Stimulated activated CD4-positive, alpha-beta T cell treated with anti-CD3 and anti-CD28 coated beads, TNF-alpha, amount 100 ng/mL, for 24 hours (primary cell): ENCODE data around the gene CSGALNACT2.
A peak's percentile ranks its signal among the peaks of the same experiment; 100 is the strongest.

Source experiments
- DNase-seq, 3 experiments: peaks; one replicate each; pipeline ENCODE4 v3.0.0-alpha.2; 2020; ENCODE audit warnings: low read depth in 3 of 3

CSGALNACT2 gene

DNA sequence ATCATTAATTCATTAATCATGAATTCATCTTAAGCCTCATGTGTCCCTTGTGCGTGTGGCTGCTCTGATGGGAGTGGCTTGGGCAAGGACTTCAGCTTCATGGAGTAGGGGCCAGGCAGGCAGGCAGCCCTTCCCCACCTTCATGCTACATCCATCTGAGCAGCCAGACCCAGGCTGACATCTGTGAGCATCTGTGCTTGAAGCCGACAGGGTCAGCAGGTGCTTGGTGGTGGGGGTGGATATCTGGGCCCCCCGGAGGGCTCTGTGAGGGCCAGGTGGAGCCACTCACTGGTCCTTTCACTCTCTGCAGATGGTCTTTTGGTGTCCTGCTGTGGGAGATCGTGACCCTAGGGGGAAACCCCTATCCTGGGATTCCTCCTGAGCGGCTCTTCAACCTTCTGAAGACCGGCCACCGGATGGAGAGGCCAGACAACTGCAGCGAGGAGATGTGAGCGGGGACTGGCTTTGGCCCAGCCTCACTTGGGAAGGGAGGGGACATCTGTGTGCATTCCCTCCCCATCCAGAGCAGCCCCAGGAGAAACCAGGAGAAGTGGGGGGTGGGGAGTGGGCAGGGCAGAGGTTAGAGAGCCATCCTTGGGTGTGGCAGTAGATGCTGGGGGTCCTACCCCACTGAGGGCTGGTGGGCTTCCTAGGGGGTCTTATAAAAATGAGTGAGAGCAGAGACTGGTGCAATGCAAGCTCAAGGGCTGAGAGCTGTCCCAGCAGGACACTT, 14.7 kb upstream of the CSGALNACT2 start:
- DNase-seq, result no peak

DNA sequence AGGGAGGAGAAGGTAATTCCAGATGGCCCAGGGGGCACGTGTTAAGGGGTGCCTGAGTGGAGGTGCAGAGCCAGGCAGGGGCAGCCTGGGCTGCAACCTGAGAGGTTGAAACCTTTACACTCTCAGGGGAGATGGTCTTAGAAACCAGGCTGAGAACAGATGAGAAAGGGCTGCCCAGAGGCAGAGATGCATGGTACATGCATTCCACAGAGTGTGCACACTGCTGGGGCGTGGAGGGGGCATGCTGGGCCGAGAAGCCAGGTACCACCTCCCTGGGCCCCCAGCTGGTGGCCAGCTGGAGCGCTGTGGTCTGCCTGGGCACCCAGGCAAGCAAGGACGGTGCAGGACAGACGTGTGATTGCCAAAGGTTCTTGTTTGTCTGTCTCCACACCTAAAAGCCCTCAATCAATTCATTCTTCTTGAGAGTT, 14.1 kb upstream of the CSGALNACT2 start:
- no peak for DNase-seq

DNA sequence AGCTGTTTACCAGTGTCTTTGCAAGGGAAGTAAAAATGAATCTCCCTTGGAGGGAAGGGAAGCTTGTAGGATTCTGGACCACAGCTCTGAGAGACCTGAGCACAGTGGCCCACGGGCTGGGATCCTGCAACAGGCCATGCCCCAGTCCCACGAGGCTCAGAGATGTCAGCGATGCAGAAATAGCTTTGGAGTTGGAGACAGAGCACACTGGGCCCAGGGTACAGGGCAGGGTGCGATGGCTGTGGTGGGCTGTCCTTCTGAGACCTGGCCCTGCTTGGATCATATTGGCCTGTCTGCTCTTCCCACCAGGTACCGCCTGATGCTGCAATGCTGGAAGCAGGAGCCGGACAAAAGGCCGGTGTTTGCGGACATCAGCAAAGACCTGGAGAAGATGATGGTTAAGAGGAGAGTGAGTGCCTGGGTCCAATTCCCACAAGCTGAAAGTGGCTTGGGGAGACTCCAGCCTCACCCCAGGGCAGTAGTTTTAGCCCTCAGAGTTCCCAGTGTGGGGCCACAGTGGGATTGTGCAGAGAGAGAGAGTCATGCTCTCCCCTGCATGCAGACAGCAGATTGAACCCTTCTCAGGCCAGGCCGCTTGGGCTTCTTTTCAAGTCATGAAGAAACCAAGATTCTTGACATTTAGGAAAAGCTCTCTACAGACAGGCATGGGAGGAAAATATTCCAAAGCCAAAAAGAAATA, 13.5 kb upstream of the CSGALNACT2 start:
- no peak for DNase-seq

DNA sequence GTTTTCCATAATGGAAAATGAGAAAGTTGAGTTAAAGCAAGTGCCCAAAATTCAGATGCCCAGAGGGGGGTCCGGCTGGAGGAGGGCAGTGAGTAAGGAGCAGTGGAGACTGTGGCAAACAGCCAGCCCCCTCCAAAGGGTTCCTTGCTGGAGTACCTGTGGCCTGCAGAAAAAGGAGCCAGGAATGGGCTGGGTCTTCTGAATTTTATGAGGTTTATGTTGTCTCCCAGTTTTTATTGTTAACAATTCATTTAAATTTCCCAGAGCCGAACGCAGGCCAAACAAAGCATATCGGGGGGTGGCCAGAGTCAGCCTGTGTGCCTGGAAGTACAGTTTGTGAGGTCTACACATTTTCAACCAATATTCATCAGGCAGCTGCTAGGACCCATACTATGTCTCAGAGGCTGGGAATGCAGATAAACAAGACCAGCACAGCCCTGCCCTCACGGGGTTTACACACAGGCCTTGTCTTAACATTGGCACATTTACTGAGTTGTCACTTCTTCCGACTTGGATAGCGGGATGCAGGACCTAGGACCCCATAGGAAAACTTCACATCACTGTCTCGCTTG, 12.9 kb upstream of the CSGALNACT2 start:
- no peak for DNase-seq

DNA sequence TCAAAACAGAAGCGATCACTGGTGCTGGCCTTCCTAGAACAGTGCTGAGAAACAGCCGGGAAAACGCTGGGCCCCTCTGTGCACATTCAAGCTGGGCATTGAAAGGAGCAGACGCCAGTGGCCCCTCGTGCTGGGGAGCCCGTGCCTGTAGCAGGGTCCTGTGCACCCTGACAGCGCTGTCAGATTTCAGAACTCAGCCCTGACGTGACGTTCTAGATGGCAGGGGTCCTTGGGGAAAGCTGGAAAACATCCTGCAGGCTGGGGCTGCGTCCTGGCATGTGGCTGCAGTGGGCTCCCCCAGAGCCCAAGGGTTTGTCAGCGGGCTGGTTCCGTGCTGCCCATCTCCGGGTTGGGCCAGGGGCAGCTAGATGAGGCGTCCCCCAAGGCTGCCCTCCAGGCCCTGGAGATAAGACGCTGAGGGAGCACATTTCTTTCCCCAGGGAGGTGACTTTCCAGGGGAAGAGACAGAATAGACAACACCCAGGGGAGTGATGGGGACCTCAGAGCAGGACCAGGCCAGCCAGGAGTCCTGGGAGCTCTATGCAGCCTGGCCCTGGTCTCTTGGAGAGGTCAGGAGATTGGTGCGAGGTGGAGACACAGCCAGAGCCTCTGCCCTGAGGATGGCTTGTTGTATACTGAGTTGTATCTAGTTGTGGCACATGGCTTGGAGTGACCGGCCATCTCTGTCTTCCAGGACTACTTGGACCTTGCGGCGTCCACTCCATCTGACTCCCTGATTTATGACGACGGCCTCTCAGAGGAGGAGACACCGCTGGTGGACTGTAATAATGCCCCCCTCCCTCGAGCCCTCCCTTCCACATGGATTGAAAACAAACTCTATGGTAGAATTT, 12.1 kb upstream of the CSGALNACT2 start:
- DNase-seq, result no peak

DNA sequence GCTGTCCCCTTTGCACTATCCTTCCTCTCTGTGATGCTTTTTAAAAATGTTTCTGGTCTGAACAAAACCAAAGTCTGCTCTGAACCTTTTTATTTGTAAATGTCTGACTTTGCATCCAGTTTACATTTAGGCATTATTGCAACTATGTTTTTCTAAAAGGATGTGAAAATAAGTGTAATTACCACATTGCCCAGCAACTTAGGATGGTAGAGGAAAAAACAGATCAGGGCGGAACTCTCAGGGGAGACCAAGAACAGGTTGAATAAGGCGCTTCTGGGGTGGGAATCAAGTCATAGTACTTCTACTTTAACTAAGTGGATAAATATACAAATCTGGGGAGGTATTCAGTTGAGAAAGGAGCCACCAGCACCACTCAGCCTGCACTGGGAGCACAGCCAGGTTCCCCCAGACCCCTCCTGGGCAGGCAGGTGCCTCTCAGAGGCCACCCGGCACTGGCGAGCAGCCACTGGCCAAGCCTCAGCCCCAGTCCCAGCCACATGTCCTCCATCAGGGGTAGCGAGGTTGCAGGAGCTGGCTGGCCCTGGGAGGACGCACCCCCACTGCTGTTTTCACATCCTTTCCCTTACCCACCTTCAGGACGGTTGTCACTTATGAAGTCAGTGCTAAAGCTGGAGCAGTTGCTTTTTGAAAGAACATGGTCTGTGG, 11.4 kb upstream of the CSGALNACT2 start:
- no peak for DNase-seq

DNA sequence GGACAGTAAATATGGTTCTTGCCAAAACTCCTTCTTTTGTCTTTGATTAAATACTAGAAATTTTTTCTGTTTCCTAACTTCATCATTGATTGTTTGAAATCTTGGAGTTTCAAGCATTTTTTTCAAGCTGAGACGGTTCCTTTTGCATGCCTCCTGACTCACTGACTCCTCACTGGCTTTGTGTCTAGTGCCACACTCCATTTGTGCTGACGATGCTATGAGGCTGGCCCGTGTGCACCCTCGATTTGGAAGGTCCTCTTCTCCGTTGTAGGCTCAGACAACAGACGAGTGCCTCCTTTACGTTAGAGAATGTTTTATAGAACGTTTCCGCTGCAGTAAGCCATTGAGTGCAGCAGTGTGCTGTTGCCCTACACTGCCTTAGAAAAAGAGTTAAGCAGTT, 10.8 kb upstream of the CSGALNACT2 start:
- no peak for DNase-seq

DNA sequence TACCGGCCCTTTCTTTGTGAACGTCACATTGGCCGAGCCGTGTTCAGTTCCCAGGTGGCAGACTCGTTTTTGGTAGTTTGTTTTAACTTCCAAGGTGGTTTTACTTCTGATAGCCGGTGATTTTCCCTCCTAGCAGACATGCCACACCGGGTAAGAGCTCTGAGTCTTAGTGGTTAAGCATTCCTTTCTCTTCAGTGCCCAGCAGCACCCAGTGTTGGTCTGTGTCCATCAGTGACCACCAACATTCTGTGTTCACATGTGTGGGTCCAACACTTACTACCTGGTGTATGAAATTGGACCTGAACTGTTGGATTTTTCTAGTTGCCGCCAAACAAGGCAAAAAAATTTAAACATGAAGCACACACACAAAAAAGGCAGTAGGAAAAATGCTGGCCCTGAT, 9.9 kb upstream of the CSGALNACT2 start:
- no peak for DNase-seq

DNA sequence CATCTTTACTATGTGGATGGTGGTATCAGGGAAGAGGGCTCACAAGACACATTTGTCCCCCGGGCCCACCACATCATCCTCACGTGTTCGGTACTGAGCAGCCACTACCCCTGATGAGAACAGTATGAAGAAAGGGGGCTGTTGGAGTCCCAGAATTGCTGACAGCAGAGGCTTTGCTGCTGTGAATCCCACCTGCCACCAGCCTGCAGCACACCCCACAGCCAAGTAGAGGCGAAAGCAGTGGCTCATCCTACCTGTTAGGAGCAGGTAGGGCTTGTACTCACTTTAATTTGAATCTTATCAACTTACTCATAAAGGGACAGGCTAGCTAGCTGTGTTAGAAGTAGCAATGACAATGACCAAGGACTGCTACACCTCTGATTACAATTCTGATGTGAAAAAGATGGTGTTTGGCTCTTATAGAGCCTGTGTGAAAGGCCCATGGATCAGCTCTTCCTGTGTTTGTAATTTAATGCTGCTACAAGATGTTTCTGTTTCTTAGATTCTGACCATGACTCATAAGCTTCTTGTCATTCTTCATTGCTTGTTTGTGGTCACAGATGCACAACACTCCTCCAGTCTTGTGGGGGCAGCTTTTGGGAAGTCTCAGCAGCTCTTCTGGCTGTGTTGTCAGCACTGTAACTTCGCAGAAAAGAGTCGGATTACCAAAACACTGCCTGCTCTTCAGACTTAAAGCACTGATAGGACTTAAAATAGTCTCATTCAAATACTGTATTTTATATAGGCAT, 9.1 kb upstream of the CSGALNACT2 start:
- DNase-seq, result no peak

DNA sequence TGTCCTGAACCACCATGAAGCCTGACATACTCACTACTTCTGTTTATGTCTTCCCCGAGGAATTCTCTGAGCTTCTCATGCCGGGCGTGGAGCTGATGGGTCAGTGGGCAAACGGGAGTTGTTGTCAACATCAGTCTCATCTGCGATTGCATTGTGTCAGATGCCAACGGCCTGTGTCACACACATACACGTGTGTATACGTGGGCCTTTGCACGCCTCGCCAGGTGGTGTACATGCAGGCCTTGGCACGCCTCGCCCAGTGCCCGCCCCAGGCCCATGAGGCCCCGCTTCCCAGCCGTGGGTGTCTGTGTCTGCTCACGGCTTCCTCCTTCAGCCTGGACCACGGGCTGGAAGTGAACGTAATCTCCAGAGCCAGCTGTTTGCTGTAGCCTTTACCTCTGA, 7.5 kb upstream of the CSGALNACT2 start:
- no peak for DNase-seq

DNA sequence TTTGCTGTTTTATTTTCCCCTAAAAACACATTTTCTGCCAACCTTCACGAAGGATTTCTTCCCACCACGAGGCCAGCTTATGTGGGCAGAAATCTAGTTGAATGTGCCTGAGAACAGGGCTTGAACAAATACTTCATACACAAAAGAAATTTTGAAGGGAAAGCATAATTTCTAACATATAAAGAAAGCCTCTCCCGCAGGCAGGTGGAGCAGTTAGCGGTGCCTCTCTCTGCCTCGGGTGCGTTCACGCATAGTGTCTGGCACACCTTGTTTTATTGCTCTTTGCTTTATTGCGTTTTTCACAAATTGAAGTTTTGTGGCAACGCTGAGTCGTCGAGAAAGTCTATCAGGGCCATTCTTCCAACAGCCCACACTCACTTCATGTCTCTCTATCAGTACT, 7.0 kb upstream of the CSGALNACT2 start:
- no peak for DNase-seq

DNA sequence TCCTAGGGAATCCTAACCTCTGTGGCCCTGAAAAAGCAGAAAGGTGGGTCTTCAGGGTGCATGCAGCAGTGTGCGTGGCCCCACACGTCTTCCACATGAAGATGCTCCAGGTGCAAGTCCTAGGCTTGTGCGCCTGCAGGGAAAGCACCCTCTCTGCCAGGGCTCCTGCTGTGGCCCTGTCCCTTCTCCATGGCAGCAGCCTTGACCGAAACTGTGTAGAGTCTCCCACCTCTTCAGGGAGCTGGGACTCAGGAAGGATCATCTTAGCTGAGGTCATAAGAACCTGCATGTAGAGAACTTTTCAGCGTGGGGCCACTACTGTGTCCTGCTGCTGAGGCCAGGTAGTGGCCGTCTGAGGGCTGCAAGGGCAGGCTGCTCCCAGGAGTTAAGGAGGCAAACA, 6.3 kb upstream of the CSGALNACT2 start:
- DNase-seq, result no peak

DNA sequence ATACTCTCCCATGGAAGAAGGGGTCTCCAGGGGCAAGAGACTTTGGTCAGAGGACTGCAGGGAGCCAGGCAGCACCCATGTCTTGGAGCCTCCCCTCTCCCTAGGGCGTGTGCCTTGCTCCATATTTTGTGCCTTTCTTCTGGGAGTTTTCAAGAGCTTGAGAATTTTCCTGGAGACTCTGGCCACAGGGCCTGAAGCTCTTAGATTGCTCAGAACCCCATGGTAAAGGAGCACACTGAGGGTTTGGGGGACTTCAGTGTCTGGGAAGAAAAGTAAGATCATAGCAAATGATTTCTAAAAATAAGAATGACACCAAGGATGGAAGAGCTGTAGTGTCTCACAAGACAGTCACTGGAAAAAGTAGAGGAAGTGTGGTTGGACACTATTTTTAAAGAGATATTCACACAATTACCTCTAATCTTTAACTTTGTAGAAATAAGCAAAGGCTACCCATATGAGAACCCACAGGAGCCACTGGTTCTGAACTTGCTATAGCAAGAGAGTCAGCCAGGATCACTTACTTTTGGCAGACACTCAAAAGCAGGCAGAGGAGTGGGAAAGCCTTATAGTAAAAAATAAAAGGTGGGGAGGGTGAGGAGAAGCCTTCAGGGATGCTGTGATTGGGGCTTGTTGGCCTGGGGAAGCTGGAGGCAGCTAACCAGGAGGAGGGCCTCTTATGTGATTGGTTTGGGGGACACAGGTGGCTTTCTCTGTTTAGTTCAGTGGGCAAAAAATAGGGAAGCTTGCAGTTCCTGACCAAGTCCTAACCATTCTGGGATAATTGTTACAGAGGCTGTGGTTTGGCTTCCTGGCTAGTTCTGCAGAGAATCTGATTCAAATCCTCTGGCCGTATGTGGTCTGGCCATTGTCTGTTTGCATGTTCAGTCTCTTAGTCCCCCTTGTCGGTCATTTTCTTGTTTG, 5.1 kb upstream of the CSGALNACT2 start:
- no peak for DNase-seq

DNA sequence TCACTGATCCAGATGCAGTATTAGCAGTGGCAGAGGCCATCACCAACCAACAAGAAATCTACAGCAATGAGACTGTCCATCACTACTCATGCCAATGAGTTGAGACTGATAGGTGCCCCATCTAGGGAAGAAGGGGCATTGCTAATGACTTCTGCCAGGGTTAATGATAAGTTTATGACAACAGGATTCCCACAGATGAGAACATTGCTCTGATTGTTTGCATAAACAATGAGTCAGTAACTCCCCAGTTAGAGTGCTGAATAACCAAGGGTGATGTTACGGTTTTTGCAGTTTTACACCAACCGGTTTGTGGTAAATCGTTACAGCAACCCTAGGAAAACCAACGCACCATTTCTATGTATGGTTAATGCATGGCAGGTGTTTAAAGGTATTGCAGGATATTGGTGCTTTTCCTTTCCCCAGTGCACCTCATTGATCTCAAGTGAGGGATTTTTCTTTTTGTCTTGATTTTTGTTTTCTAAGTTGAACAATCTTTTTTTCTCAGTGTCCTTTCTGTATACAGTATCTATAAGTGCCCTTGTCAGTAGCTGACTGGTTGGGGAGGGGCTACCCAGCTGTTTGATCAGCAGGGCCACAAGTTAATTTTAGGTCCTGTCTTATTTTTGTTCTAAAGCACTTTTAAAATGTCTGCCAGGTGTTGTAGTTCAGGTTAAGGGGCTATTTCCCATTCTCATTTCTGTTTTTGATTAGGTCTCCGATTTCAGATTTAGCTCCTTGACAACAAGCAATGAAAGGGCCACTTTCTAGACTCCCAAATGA, 3.9 kb upstream of the CSGALNACT2 start:
- DNase-seq, result no peak

DNA sequence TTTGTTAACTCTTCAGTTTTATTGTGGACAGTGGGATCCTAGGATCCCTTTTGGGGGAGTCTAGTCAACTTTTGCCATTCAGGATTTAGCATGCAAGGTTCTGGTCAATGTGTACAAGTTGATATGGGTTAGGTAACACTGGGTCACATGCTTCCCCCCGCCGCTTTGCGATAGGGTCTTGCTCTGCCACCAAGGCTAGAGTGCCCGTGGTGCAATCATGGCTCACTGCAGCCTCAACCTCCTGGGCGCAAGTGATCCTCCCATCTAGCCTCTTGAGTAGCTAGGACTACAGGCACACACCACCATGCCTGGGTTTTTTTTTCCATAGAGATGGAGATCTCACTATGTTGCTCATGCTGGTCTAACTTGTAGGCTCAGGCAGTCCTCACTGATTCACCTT, 3.2 kb upstream of the CSGALNACT2 start:
- no peak for DNase-seq

DNA sequence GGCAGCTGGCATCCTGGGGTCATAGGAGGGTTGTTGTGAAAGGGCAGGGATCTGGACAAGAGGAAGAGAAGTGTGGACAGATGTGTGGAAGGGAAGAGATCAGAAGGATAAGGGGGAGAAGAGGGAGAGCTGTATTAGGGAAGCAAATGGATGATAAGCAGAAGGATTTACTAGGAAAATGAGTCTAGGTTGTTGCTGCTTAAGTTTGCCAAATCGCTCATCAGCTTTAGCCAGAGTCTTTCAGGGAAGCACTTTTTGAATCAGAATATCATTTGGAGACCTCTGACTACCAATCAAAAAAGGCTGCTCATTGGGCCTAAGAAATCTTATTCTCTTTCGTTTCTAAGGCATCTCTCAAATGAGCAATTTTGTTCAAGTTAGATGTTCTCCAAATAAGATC, 2.6 kb upstream of the CSGALNACT2 start:
- DNase-seq, result no peak

DNA sequence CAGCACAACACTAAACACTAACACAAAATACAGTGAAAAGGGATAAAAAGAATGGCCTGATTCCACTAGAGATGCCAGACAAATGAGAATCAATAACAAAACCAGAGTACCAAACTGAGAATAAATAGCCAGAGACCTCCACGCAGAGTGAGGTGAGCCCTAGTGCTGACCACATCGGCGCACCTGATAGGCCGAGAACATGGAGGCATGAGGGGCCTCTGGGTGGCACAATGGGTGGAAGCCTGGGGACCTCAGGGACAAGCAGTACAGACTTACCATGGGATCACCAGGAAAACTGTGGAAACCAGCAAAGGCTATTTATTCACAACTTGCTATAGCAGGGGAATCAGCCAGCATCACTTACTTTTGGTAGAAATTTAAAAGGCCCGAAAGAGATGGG, 1.8 kb upstream of the CSGALNACT2 start:
- no peak for DNase-seq

DNA sequence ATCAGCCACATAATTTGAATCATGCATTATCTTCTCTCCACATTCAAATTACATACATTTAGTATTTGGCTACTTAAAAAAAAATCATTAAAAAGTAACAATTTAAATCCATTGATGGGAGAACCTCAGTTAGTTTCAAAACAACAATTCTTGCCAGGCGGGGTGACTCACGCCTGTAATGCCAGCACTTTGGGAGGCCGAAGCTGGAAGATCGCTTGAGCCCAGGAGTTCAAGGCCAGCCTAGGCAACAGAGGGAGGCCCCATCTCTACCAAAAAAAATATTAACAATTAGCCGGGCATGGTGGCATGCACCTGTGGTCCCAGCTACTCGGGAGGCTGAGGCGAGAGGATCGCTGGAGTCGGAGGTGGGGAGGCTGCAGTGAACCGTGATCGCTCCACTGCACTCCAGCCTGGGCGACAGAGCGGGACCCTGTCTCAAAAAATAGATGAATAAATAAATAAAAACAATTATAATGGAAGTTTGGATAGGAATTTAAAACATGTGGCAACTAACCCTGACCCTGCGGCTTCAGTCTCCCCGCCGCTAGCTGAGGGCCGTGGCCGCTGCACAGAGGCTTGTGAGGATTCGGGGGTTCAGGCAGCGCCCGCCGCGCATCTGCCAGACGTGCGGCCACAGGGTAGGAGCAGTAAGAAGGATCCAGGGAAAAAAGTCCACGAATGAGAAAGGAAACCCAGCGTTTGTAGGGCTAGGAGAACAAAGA, 1.1 kb upstream of the CSGALNACT2 start:
- DNase-seq, result no peak

DNA sequence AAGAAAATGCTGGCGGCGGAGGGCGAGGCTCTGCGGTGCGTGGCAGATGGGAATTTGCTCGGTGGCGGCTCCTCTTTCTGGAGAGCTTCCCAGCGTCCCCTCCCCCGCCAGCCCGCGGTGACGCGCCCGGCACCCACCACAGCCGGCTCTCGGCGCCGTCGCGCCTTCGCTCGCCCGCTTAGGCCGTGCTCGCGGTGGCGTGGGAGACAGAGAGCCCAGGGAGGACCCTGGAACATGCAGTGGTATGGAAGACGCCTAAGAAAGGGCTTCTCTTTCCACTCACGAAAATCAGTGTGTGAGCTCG, 576 bp upstream of the CSGALNACT2 start:
- peak in 2 of 3 experiments; percentile 19 to 40 for DNase-seq
